Caco-2 (cell line): Measurements from ENCODE around the gene GRIA4. TPM values are rescaled to one million over a fixed set of nuclear protein-coding genes. Genes with fewer than 3 reads are reported as not detected.

Experiments
- BruUV-seq: library from RNA; stranded (reverse); fragments of 400-500 nt; replicated peaks from 2 replicates; lab custom pipeline; 2021; lab: Mats Ljungman, UMichigan
- CTCF ChIA-PET: fragments of 300-600 bp; sonication (Branson Sonifier 250); formaldehyde crosslinking; loops from one replicate; lab custom pipeline; 2022; ENCODE audit warnings: antibody characterized with exemption; lab: Charles Lee
- POLR2A ChIA-PET: fragments of 300-600 bp; sonication (Branson Sonifier 250); formaldehyde crosslinking; loops from one replicate; lab custom pipeline; 2022; ENCODE audit warnings: antibody characterized with exemption; lab: Charles Lee
- DNase-seq, 2 experiments: peaks; one replicate each; pipeline versions ENCODE4 v3.0.0 to v3.0.0-alpha.2; 2020 to 2022
- H3K27me3 ChIP-seq: replicated peaks from 2 replicates; pipeline ENCODE4 v1.6.0; 2011; ENCODE audit warnings: low read length; ENCODE audit not compliant: control insufficient read depth, insufficient read depth
- H3K36me3 ChIP-seq: 2 replicates; pipeline ENCODE4 v1.5.1; 2011; ENCODE audit warnings: low read length; ENCODE audit not compliant: control insufficient read depth, insufficient read depth
- H3K4me1 ChIP-seq: fragments of 250-450 bp; sonication (Bioruptor Pico); 2 replicates; pipeline ENCODE4 v1.5.1; 2020; ENCODE audit warnings: mild to moderate bottlenecking
- H3K4me3 ChIP-seq: 2 replicates; pipeline ENCODE4 v1.5.1; 2011; ENCODE audit warnings: low read depth, mild to moderate bottlenecking, control low read depth, low read length
- H3K9me3 ChIP-seq: fragments of 250-450 bp; sonication (Bioruptor Pico); 2 replicates; pipeline ENCODE4 v1.5.1; 2020; ENCODE audit warnings: mild to moderate bottlenecking, moderate library complexity
- H3K27ac Mint-ChIP-seq: one replicate; pipeline ENCODE4 v1.8.0; 2022; ENCODE audit warnings: mixed read lengths; ENCODE audit not compliant: unreplicated experiment
- H3K27me3 Mint-ChIP-seq: one replicate; pipeline ENCODE4 v1.8.0; 2022; ENCODE audit warnings: mixed read lengths; ENCODE audit not compliant: insufficient read depth, unreplicated experiment
- H3K36me3 Mint-ChIP-seq: one replicate; pipeline ENCODE4 v1.8.0; 2022; ENCODE audit warnings: mild to moderate bottlenecking, mixed read lengths; ENCODE audit not compliant: insufficient read depth, unreplicated experiment
- H3K4me1 Mint-ChIP-seq: one replicate; pipeline ENCODE4 v1.8.0; 2022; ENCODE audit warnings: low read depth, mixed read lengths; ENCODE audit not compliant: unreplicated experiment
- H3K4me3 Mint-ChIP-seq: one replicate; pipeline ENCODE4 v1.8.0; 2022; ENCODE audit warnings: mild to moderate bottlenecking, moderate library complexity, mixed read lengths; ENCODE audit not compliant: unreplicated experiment
- H3K9me3 Mint-ChIP-seq: one replicate; pipeline ENCODE4 v1.8.0; 2022; ENCODE audit warnings: mixed read lengths; ENCODE audit not compliant: unreplicated experiment
- CTCF ChIP-seq, 2 experiments: fragments of 200-600 bp in 1 of 2; IDR thresholded peaks; 1 replicate in 1 of 2; 2 replicates in 1 of 2; pipeline versions ENCODE4 v1.5.1 to v1.8.0; 2011 to 2022; ENCODE audit warnings: antibody characterized with exemption in 1 of 2, control low read depth in 1 of 2, inconsistent platforms in 1 of 2, low read depth in 1 of 2, low read length in 1 of 2, mild to moderate bottlenecking in 1 of 2, moderate library complexity in 1 of 2; ENCODE audit not compliant: insufficient read depth in 1 of 2, severe bottlenecking in 1 of 2, unreplicated experiment in 1 of 2
- intact Hi-C: fragments of 100-400 bp; cut with micrococcal nuclease; formaldehyde crosslinking; loops from one replicate; pipeline ENCODE4 v1.10.0; 2022; ENCODE audit not compliant: unreplicated experiment
- total RNA-seq: library from RNA; stranded (reverse); gene quantifications from 2 replicates; pipeline ENCODE4 v1.2.3, GENCODE V29; 2022

GRIA4 gene
- total RNA-seq, 1 experiment from 2014 or later, result not detected

DNA sequence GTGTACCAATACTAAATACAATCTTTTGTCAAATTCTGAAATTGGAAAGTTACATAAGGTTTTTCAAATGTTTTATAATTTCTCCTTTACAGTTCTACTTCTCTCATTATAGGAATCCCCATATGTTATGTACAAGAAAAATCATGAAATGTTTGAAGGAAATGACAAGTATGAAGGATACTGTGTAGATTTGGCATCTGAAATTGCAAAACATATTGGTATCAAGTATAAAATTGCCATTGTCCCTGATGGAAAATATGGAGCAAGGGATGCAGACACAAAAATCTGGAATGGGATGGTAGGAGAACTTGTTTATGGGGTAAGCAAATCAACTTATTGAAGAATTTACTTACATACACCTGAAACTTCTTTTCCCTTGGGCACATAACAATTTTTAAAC is 308.7 kb downstream of the GRIA4 start:
- DNase-seq, result no peak
- no peaks in the 10 kb centered on the region for H3K4me1 Mint-ChIP-seq
- Histone ChIP-seq H3K36me3 (no peaks in the 10 kb centered on the region), H3K27me3 (no peaks in the 10 kb centered on the region), H3K9me3 (no peaks in the 10 kb centered on the region), H3K4me3 (no peak overlapping the region), H3K4me1 (no peaks in the 10 kb centered on the region)
- POLR2A ChIA-PET, result no interaction called here
- no TSS peak for BruUV-seq
- no peaks in the 10 kb centered on the region for H3K9me3 Mint-ChIP-seq
- intact Hi-C loops, result no loop called here
- CTCF ChIA-PET, result no interaction called here
- no peak overlapping the region for H3K27ac Mint-ChIP-seq
- TF ChIP-seq CTCF (IDR thresholded peaks at IDR 0.05; ENCODE audit: insufficient read depth in 1 of 2, low read depth in 1 of 2, low read length in 1 of 2, severe bottlenecking in 1 of 2, unreplicated experiment in 1 of 2), result no peak
- no peak overlapping the region for H3K4me3 Mint-ChIP-seq
- no peaks in the 10 kb centered on the region for H3K27me3 Mint-ChIP-seq
- H3K36me3 Mint-ChIP-seq, result no peaks in the 10 kb centered on the region

- no peak for TF ChIP-seq CTCF (IDR thresholded peaks at IDR 0.05; ENCODE audit: insufficient read depth in 1 of 2, low read depth in 1 of 2, low read length in 1 of 2, severe bottlenecking in 1 of 2, unreplicated experiment in 1 of 2)
- no peaks in the 10 kb centered on the region for H3K4me1 ChIP-seq
- ChIA-PET CTCF (no interaction called here), POLR2A (no interaction called here)
- Mint-ChIP-seq H3K36me3 (no peaks in the 10 kb centered on the region), H3K9me3 (no peaks in the 10 kb centered on the region), H3K4me1 (no peaks in the 10 kb centered on the region), H3K27me3 (peaks cover 4% of the 10 kb centered on the region), H3K27ac (no peak overlapping the region), H3K4me3 (no peak overlapping the region)
- no peaks in the 10 kb centered on the region for H3K27me3 ChIP-seq
- intact Hi-C loops, result no loop called here
- H3K9me3 ChIP-seq, result no peaks in the 10 kb centered on the region
- no peak for DNase-seq
- BruUV-seq, result no TSS peak
- no peaks in the 10 kb centered on the region for H3K36me3 ChIP-seq
- no peak overlapping the region for H3K4me3 ChIP-seq
Observed at GRCh38 chr11:105923252-105923651, 313.4 kb downstream of the GRIA4 start.

DNA sequence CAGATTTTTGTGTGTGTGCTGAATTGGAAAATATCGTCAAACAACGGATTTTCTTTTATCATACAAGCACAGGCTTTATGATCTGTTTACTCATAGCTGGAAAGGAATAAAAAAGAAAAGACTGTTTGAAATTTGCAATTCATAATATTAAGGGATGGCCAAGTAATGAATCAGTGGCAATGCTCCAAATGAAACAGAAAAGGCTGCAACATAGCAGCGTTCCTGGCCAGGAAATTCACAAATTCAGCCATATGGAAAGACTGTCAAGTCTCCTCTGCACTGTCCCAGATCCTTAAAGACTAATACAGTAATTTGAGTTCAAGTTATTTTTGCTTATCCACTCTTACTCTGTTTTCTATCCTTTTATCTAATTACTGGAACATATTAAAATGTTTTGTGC is 313.9 kb downstream of the GRIA4 start:
- POLR2A ChIA-PET, result no interaction called here

More for the DNA sequence above, 313.9 kb downstream of the GRIA4 start:
- H3K4me3 Mint-ChIP-seq, result no peak overlapping the region
- no peaks in the 10 kb centered on the region for H3K4me1 Mint-ChIP-seq
- H3K27me3 Mint-ChIP-seq, result peaks cover 4% of the 10 kb centered on the region
- TF ChIP-seq CTCF (IDR thresholded peaks at IDR 0.05; ENCODE audit: insufficient read depth in 1 of 2, low read depth in 1 of 2, low read length in 1 of 2, severe bottlenecking in 1 of 2, unreplicated experiment in 1 of 2), result no peak
- no peak for DNase-seq
- CTCF ChIA-PET, result no interaction called here
- Histone ChIP-seq H3K9me3 (no peaks in the 10 kb centered on the region), H3K36me3 (no peaks in the 10 kb centered on the region), H3K27me3 (no peaks in the 10 kb centered on the region), H3K4me1 (no peaks in the 10 kb centered on the region), H3K4me3 (no peak overlapping the region)
- no peaks in the 10 kb centered on the region for H3K36me3 Mint-ChIP-seq
- no peak overlapping the region for H3K27ac Mint-ChIP-seq
- intact Hi-C loops, result no loop called here
- no peaks in the 10 kb centered on the region for H3K9me3 Mint-ChIP-seq
- BruUV-seq, result no TSS peak
